GM21786 (cell line): ENCODE results near the gene FGFR3.

Source experiments
- ATAC-seq: cut with Tn5 transposase; IDR thresholded peaks from one replicate; pipeline ENCODE4 v1.9.1; 2021; ENCODE audit not compliant: unreplicated experiment

Gene FGFR3

GRCh38 chr4:1801286-1801958 lies 8.3 kb downstream of the FGFR3 start:
- no peak for ATAC-seq

GRCh38 chr4:1802151-1802715 lies 9.1 kb downstream of the FGFR3 start:
- no peak for ATAC-seq

- ATAC-seq, result no peak
Observed at GRCh38 chr4:1802720-1803522, 9.8 kb downstream of the FGFR3 start.

- no peak for ATAC-seq
Observed at GRCh38 chr4:1803523-1804423, 10.7 kb downstream of the FGFR3 start.

GRCh38 chr4:1804638-1805492 lies 11.8 kb downstream of the FGFR3 start:
- no peak for ATAC-seq

- ATAC-seq, result no peak
Observed at GRCh38 chr4:1805493-1806222, 12.6 kb downstream of the FGFR3 start.

GRCh38 chr4:1806223-1806564 lies 13.1 kb downstream of the FGFR3 start:
- no peak for ATAC-seq

- ATAC-seq, result no peak
Observed at GRCh38 chr4:1806596-1807331, 13.7 kb downstream of the FGFR3 start.

GRCh38 chr4:1807332-1807777 lies 14.3 kb downstream of the FGFR3 start:
- no peak for ATAC-seq

GRCh38 chr4:1808396-1808795 lies 15.3 kb downstream of the FGFR3 start:
- ATAC-seq, result no peak

GRCh38 chr4:1808851-1809753 lies 16.0 kb downstream of the FGFR3 start:
- ATAC-seq, result no peak

- ATAC-seq, result no peak
Observed at GRCh38 chr4:1809754-1810502, 16.8 kb downstream of the FGFR3 start.

GRCh38 chr4:1810765-1811164 lies 17.7 kb downstream of the FGFR3 start:
- no peak for ATAC-seq

GRCh38 chr4:1812720-1813119 lies 19.6 kb downstream of the FGFR3 start:
- ATAC-seq, result no peak

GRCh38 chr4:1813231-1813630 lies 20.1 kb downstream of the FGFR3 start:
- ATAC-seq, result no peak

GRCh38 chr4:1813915-1814314 lies 20.8 kb downstream of the FGFR3 start:
- ATAC-seq, result no peak

GRCh38 chr4:1814453-1814852 lies 21.4 kb downstream of the FGFR3 start:
- no peak for ATAC-seq
